HG02763 (cell line): ENCODE measurements around the gene TDRD9.

ENCODE experiments used
- ATAC-seq: cut with Tn5 transposase; IDR thresholded peaks from one replicate; pipeline ENCODE4 v1.9.1; 2021; ENCODE audit warnings: mild to moderate bottlenecking, moderate library complexity; ENCODE audit not compliant: unreplicated experiment

Gene TDRD9

GRCh38 chr14:104087981-104088850 is 160.0 kb downstream of the TDRD9 start:
- ATAC-seq = no peak

- no peak for ATAC-seq
These were observed 162.0 kb downstream of the TDRD9 start for GRCh38 chr14:104090071-104090748.

- no peak for ATAC-seq
These were observed 163.0 kb downstream of the TDRD9 start for GRCh38 chr14:104091061-104091926.

- ATAC-seq = no peak
These were observed 163.9 kb downstream of the TDRD9 start for GRCh38 chr14:104091927-104092771.

- ATAC-seq = no peak
These were observed 164.7 kb downstream of the TDRD9 start for GRCh38 chr14:104092931-104093365.

- ATAC-seq = no peak
These were observed 165.3 kb downstream of the TDRD9 start for GRCh38 chr14:104093366-104094055.

- no peak for ATAC-seq
These were observed 165.9 kb downstream of the TDRD9 start for GRCh38 chr14:104094056-104094708.

GRCh38 chr14:104094709-104095425 is 166.6 kb downstream of the TDRD9 start:
- no peak for ATAC-seq

- ATAC-seq = no peak
These were observed 167.4 kb downstream of the TDRD9 start for GRCh38 chr14:104095426-104096310.

GRCh38 chr14:104096318-104096717 is 168.1 kb downstream of the TDRD9 start:
- no peak for ATAC-seq

GRCh38 chr14:104096751-104097700 is 168.8 kb downstream of the TDRD9 start:
- no peak for ATAC-seq

GRCh38 chr14:104098272-104099095 is 170.2 kb downstream of the TDRD9 start:
- ATAC-seq = no peak

- ATAC-seq = no peak
These were observed 171.1 kb downstream of the TDRD9 start for GRCh38 chr14:104099096-104100041.
